Sigmoid colon (tissue), 7 donors: Measurements from ENCODE around the gene GLYAT. TPM values are rescaled to one million over a fixed set of nuclear protein-coding genes. Genes with fewer than 3 reads are reported as not detected.

Source experiments
- DNase-seq: peaks from one replicate; pipeline ENCODE4 v3.0.0-alpha.2; 2019
- H3K27ac ChIP-seq, 4 donors: fragments of 200-600 bp; sonication (generic); one replicate each; pipeline ENCODE4 v1.5.1; 2016 to 2019; ENCODE audit warnings: mild to moderate bottlenecking in 1 of 4
- H3K27me3 ChIP-seq, 3 donors: fragments of 200-600 bp; sonication (generic); one replicate each; pipeline ENCODE4 v1.5.1; 2019; ENCODE audit warnings: mild to moderate bottlenecking in 1 of 3
- H3K36me3 ChIP-seq, 4 donors: fragments of 200-600 bp; sonication (generic); one replicate each; pipeline ENCODE4 v1.5.1; 2016 to 2019
- H3K4me1 ChIP-seq, 4 donors: fragments of 200-600 bp; sonication (generic); one replicate each; pipeline ENCODE4 v1.5.1; 2017 to 2019
- H3K4me3 ChIP-seq, 4 donors: fragments of 200-600 bp; sonication (generic); one replicate each; pipeline ENCODE4 v1.5.1; 2017 to 2019; ENCODE audit warnings: mild to moderate bottlenecking in 2 of 4, moderate library complexity in 1 of 4
- H3K9me3 ChIP-seq, 4 donors: fragments of 200-600 bp in 3 of 4; sonication (generic) in 3 of 4; one replicate each; pipeline versions ENCODE4 v1.5.1 to v1.6.1; 2013 to 2019
- EP300 ChIP-seq, 4 donors: sonication (generic); formaldehyde crosslinking; IDR thresholded peaks; one replicate each; pipeline ENCODE4 v1.6.1; 2017; ENCODE audit warnings: antibody characterized with exemption in 4 of 4
- POLR2A ChIP-seq, 2 donors: fragments of 450-650 bp; IDR thresholded peaks; one replicate each; pipeline ENCODE4 v1.6.1; 2016; ENCODE audit warnings: antibody characterized with exemption in 2 of 2, mild to moderate bottlenecking in 2 of 2, moderate library complexity in 2 of 2
- POLR2AphosphoS5 ChIP-seq, 4 donors: sonication (generic); formaldehyde crosslinking; IDR thresholded peaks; one replicate each; pipeline ENCODE4 v1.6.1; 2017; ENCODE audit warnings: antibody characterized with exemption in 4 of 4
- WGBS, 2 donors: extraction: QIAGEN DNeasy Blood & Tissue Kit; methylation state at CpG; one replicate each; pipeline ENCODE4 v1.1.7; 2013; 5-methylcytosine and 5-hydroxymethylcytosine counted together
- intact Hi-C: fragments of 100-400 bp; cut with DNase I; formaldehyde crosslinking; loops from one replicate; pipeline ENCODE4 v1.15.1; 2023
- polyA plus RNA-seq, 3 donors: library from polyadenylated mRNA; stranded (reverse); fragments of 200-250 nt; gene quantifications; one replicate each; pipeline ENCODE4 v1.2.3, GENCODE V29; 2013
- total RNA-seq, 4 donors: library from RNA; depleted of rRNA; stranded (reverse); fragments of >200 nt; gene quantifications; one replicate each; pipeline ENCODE4 v1.1.0, GENCODE V29; 2016
- TF ChIP-seq, protein P1 (sequence below), 4 experiments: fragments of 450-650 bp in 3 of 4; fragments of 200-600 bp in 1 of 4; IDR thresholded peaks; one replicate each; pipeline ENCODE4 v1.5.1; 2016 to 2019; ENCODE audit warnings: antibody characterized with exemption in 4 of 4, mild to moderate bottlenecking in 3 of 4, moderate library complexity in 2 of 4
- donor health status: healthy with polysubstance abuse.
- donor health status: Bipolar disorder and iron deficiency.
- donor health status: healthy.

Gene GLYAT
- total and polyA plus RNA-seq, 7 donors = 0.16 TPM; not detected in 6

DNA sequence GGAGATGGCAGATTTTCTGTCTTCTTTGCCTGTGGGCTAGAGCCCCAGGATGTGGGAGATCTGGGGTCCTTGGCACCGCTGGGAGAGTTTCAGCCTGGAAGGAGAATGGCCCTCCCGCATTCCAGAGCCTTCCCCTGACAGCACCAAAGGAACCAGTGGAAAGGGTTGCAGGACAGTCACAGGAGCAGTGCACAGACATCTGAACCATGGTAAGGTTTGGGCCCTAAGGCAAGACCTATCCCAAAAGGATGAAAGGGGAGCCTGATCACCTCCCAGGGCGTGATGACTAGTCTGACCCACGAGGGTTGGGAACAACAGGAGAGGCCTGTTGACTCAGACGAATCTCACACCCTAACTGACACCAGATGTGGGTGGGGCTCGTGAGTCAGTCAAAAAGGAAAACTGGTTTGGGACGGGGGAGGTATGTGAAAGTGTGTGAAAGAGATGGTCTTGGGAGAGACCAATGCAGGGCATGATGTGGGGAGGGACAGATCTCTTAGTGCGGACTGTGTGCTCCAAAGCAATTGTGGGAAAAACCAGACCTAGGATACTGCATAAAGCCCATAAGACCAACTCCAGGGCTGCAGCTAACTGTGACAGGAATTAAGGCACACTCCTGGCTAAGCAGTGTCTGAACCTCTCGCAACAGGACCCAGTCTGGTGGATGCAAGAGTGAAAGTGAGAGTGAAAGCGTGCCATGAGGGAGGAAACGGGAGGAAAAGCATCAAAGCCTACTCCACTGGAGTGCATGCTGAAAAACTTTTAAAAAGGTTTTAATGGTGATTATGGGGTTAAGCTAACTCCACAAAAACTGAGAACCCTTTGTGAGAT is 39.1 kb upstream of the GLYAT start:
- intact Hi-C loops = no loop called here
- Histone ChIP-seq H3K27ac (no peak overlapping the region), H3K4me3 (no peak overlapping the region), H3K4me1 (no peaks in the 10 kb centered on the region), H3K36me3 (no peaks in the 10 kb centered on the region), H3K27me3 (no peaks in the 10 kb centered on the region), H3K9me3 (no peaks in the 10 kb centered on the region)
- DNase-seq = no peak
- TF ChIP-seq POLR2A (IDR thresholded peaks at IDR 0.05) (no peak), POLR2AphosphoS5 (IDR thresholded peaks at IDR 0.05) (no peak), EP300 (IDR thresholded peaks at IDR 0.05) (no peak)
- TF ChIP-seq, protein P1, sequence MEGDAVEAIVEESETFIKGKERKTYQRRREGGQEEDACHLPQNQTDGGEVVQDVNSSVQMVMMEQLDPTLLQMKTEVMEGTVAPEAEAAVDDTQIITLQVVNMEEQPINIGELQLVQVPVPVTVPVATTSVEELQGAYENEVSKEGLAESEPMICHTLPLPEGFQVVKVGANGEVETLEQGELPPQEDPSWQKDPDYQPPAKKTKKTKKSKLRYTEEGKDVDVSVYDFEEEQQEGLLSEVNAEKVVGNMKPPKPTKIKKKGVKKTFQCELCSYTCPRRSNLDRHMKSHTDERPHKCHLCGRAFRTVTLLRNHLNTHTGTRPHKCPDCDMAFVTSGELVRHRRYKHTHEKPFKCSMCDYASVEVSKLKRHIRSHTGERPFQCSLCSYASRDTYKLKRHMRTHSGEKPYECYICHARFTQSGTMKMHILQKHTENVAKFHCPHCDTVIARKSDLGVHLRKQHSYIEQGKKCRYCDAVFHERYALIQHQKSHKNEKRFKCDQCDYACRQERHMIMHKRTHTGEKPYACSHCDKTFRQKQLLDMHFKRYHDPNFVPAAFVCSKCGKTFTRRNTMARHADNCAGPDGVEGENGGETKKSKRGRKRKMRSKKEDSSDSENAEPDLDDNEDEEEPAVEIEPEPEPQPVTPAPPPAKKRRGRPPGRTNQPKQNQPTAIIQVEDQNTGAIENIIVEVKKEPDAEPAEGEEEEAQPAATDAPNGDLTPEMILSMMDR (IDR thresholded peaks at IDR 0.05) = no peak
- WGBS, 2 donors = 74 to 75% methylated on average over 11 of the region's 11 CpGs

DNA sequence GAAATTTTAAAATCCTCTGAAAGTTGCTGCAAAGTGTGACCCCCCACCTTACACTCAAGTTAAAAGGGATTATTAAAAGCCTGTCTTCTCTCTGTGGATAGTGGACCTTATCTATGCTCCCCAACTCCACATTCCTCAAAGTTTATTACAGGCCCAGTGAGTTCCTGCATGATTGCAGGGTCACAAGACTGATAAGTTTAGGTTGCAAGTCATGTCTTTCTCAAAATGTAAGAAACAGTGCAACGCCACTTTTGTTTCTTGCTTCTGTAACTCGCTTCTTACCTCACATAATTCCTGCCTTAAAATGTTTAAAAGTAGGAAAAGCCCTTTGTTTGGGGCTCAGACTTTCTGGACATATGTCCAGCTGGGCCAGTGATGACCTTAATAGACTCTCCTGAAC is 38.4 kb upstream of the GLYAT start:
- no peak for DNase-seq
- Histone ChIP-seq H3K4me3 (no peak overlapping the region), H3K27ac (no peak overlapping the region), H3K36me3 (no peaks in the 10 kb centered on the region), H3K4me1 (no peaks in the 10 kb centered on the region), H3K9me3 (no peaks in the 10 kb centered on the region), H3K27me3 (no peaks in the 10 kb centered on the region)
- intact Hi-C loops = no loop called here
- TF ChIP-seq EP300 (IDR thresholded peaks at IDR 0.05) (no peak), POLR2A (IDR thresholded peaks at IDR 0.05) (no peak)
- 90 to 92% methylated on average over 2 of the region's 2 CpGs for WGBS, 2 donors

DNA sequence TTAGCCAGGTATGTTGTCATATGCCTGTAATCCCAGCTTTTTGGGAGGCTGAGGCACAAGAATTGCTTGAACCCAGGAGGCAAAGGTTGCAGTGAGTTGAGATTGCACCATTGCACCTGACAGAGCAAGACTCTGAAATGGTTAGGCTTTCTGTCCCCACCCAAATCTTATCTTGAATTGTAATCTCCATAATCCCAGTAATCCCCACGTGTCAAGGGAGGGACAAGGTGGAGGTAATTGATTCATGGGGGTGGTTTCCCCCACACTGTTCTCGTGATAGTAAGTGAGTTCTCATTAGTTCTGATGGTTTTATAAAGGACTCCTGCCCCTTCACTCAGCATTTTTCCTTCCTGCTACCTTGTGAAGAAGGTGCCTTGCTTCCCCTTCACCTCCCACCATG is 37.6 kb upstream of the GLYAT start:
- no peaks in the 10 kb centered on the region for H3K9me3 ChIP-seq
- H3K4me3 ChIP-seq = no peak overlapping the region
- intact Hi-C loops = no loop called here
- no peaks in the 10 kb centered on the region for H3K36me3 ChIP-seq
- no peak overlapping the region for H3K27ac ChIP-seq
- no peak for DNase-seq
- TF ChIP-seq POLR2AphosphoS5 (IDR thresholded peaks at IDR 0.05) = no peak
- no peak for TF ChIP-seq EP300 (IDR thresholded peaks at IDR 0.05)
- TF ChIP-seq POLR2A (IDR thresholded peaks at IDR 0.05) = no peak
- TF ChIP-seq, protein P1 (IDR thresholded peaks at IDR 0.05) = no peak
- H3K4me1 ChIP-seq = no peaks in the 10 kb centered on the region
- H3K27me3 ChIP-seq = no peaks in the 10 kb centered on the region
- WGBS, 2 donors = 16 to 57% methylated on average over 2 of the region's 2 CpGs

DNA sequence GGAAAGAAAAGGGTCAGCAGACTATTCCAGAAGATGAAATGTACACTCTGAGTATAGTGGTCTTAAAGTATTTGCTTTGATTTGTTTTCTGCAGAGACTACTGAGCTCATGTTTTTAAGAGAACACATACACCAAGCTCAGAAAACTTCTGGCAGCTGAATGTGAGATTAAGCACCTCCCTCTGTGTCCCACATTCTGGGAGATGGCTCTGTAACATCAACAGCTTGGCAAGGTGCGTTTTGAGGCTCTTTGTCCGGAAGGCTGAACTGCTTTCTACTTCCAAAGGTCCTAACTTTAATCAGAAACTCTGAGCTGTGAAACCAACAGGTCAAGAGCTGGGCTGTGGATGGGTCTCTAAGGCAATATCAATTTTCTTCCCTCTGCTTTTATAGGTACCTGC is 36.4 kb upstream of the GLYAT start:
- Histone ChIP-seq H3K36me3 (no peaks in the 10 kb centered on the region), H3K4me3 (no peak overlapping the region), H3K9me3 (no peaks in the 10 kb centered on the region), H3K27me3 (no peaks in the 10 kb centered on the region), H3K27ac (no peak overlapping the region), H3K4me1 (no peaks in the 10 kb centered on the region)
- no peak for DNase-seq
- intact Hi-C loops = no loop called here
- 82% methylated on average over 2 of the region's 2 CpGs for WGBS, 2 donors
- no peak for TF ChIP-seq POLR2A (IDR thresholded peaks at IDR 0.05)
- no peak for TF ChIP-seq EP300 (IDR thresholded peaks at IDR 0.05)
- TF ChIP-seq POLR2AphosphoS5 (IDR thresholded peaks at IDR 0.05) = no peak
- TF ChIP-seq, protein P1 (IDR thresholded peaks at IDR 0.05) = no peak

DNA sequence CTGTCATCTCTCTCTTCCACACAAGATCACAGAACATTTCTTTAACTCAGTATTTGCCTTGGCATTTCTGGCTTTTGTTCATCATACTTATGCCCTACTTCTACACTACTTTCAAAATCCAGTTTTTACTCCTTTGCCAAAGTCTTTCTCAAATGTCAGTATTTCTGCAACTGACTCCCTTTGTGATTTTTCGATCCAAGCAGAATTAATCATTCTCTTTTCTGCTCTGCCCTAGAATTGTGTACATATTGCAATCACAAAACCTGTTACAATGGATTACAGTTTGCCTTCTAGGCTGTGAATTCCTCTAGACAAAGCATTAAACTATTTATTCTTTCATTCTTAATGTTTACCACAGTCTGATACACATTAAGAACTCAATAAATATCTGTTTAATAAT is 33.3 kb upstream of the GLYAT start:
- no peaks in the 10 kb centered on the region for H3K27me3 ChIP-seq
- intact Hi-C loops = no loop called here
- DNase-seq = no peak
- no peaks in the 10 kb centered on the region for H3K9me3 ChIP-seq
- no peaks in the 10 kb centered on the region for H3K4me1 ChIP-seq
- no peak overlapping the region for H3K27ac ChIP-seq
- TF ChIP-seq POLR2A (IDR thresholded peaks at IDR 0.05) = no peak
- TF ChIP-seq EP300 (IDR thresholded peaks at IDR 0.05) = no peak
- TF ChIP-seq POLR2AphosphoS5 (IDR thresholded peaks at IDR 0.05) = no peak
- TF ChIP-seq, protein P1 (IDR thresholded peaks at IDR 0.05) = no peak
- WGBS, 2 donors = 84 to 90% methylated on average over 1 of the region's 1 CpG
- H3K4me3 ChIP-seq = no peak overlapping the region
- H3K36me3 ChIP-seq = no peaks in the 10 kb centered on the region
